Measurements from ENCODE around the gene MTREX.

Gene MTREX

DNA sequence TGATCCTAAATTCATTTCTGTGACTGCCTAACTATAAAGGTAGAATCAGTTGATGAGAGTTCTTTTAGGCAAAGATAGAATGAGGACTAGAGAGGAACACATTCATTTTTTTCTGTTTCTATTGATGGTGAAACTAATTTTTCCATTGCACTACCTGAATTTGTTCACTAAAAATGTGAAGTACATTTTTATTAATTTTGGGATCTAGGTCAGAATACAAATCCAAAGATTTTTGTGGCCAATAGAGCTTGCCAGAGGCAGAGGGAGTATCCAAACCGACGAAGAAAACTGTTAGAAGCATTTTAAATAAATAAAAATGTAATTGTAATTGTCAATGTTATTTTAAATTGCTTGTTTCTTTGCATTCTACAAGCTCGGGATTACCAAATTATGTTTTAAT is 78.1 kb downstream of the MTREX start:
- no peak for DNase-seq

DNA sequence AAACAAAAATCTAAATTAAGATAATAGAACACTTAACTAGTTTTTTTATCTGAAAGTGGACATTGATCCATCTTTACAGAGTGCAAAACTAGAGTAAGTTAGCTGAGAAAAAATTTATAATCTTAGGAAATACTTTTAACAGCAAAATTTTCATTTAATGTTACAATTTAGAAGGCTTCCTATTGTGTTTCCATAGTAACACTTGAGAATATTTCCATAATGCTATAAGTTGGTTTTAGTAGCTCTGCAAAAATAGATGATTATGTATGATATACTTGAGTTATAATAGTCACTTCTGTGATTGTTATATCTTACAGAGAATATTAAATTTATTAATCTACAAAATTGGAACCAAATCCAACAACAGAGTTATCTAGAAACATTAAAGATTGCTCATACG is 78.6 kb downstream of the MTREX start:
- DNase-seq = no peak

DNA sequence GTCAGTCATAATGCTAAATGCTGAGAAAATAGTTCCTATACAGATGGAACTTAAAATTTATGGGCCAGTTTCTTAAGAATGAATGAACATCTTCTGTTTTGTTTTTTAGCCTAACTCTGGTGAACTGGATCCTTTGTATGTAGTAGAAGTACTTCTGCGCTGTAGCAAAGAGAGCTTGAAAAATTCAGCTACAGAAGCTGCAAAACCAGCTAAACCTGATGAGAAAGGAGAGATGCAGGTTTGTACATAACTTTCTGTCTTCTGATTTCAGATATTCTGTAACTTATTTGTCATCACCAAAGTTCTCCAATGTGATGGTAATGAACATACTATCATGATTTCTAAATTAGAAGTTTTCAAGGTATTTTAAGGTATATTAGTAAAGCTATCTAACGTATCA is 80.1 kb downstream of the MTREX start:
- DNase-seq = no peak

DNA sequence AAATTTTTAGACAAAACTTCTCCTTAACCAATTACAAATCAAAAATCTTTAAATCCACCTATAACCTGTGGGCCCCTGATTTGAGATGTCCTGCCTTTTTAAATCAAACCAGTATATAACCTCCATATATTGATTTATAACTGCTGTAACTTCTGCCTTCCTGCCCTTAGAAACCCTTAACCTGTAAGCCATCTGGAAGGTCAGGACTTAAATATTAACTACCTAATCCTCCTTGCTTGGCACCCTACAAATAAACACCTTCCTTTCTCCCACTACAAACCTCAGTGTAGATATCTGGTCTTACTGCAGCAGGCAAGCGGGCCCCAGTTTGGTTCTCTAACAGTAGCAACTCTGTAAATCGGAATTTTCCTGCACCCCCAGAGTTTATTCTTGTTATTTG is 83.9 kb downstream of the MTREX start:
- DNase-seq = no peak

DNA sequence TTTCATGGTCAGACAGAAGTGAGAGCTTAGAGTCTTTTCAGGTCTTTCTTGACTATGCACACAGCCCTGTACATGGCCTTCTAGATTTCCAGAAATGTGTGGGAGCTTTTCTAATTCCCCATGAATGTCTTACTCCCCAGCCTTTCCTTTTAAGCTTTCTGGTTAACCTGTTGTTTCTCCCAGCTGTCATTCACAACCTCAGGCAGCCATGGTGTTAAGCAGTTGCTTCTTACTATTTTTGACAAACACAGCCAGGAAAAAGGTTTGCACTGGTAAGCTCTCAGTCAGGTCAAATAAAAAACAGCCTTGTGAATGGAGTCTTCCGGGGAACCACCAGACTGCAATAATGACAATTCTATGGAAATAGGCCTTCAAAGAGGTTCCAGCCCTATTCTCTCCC is 84.9 kb downstream of the MTREX start:
- no peak for DNase-seq

DNA sequence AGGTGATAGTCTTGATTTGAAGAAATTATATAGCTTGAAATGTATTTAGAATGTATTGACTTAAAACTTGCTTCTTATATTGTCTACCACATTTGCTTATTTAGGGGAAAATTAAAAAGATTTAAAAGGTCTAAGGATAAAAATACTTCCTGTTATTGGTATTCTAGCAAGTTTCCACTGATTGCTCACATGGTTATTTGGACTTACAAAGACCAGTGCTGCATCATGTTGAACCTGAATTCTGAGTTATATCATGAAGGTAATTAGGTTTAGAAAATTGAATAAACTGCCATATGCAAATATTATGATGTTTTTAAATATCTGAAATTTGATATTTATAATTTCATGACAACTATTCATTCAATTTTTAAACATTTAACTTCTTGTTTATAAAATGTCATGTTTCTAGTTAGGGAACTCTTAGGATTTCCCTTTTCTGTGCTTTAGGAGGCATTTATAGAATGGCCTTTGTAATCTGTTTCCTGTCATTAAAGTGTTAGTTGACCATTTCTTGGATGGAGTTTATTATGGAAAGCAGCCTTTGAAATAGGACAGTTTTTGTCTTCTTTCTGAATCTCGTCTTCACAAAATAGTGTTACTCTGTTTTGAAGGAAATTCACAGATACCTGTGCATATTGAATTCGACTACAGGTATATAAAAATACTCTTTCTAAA is 85.8 kb downstream of the MTREX start:
- no peak for DNase-seq

DNA sequence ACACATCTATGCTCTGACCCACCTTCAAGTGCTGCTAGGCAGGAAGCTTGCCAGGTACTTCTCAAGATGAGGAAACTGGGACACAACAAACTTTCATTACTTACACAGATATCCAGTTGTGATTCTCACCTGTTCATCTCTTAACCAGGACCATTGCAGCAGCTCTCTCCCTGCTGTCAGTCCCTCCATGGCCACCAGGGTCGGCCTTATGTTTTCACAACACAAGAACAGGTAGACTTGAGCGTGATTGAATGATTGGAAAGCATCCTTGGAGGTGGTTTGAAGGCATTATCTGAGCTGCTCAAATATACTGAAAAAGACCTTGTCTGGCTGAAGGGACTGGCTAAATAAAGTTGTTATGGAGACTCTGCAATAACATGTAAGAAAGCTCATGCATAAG is 94.4 kb downstream of the MTREX start:
- no peak for DNase-seq

DNA sequence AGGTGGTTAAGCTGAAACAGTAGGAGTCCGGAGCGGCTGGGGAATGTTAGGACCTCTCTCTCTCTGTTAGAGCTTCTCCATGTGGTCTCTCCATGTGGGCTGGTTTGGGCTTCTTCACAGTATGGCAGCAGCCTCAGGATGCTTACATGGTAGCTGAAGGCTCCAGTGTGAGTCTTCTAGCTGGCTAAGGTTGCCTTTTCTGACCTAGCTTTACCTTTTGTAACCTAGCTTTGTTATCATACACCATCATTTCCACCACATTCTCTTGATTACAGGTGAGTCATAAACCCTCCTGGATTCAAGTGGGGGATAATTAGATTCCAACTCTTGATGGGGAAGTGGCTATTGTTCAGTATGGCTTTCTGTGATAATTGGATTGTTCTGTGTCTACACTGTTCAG is 98.5 kb downstream of the MTREX start:
- DNase-seq = no peak

DNA sequence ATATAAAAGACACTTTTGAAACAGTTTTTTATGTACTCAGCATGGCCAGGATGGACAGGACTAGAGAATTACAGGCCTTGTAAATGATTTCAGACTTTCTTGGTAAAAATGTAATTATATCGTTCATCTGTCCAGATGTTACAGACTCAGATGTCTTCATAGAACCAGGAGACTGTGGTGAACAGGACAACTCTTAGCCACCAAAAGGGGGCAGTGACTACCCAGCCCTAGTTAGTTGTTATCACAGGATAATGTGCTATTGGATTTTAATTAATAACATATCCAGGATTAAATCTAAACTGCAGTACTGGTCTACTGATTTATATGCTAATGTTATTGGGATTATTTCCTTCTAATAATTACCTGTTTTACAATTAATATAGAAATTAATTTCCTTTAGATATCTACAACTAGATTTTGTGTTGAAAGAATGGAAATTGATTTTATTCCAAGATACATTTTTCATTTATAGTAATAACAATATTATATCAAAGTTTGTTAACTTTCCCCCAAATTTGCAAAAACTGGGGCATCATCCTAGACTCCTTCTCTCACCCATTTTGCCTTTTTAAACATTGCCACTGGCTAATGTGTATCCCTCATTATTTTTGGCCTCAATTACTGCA is 99.4 kb downstream of the MTREX start:
- no peak for DNase-seq

DNA sequence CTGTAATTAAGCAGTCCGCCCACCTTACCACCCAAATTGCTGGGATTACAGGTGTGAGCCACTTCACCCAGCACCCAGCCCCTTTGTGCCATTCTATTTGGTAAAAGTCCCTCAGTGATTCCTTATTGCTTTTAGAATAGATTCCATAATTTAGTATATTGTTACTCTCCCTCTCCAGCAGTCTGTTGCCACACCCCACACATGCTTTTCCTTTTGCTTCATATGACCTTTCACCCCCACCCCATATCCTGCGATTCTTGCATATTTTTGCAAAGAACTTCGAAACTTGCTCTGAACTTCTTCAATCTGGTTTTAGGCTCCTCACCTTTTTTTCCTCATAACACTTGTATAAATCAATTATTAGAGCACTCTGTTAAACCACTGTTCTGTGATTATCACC is 100.2 kb downstream of the MTREX start:
- DNase-seq = no peak

DNA sequence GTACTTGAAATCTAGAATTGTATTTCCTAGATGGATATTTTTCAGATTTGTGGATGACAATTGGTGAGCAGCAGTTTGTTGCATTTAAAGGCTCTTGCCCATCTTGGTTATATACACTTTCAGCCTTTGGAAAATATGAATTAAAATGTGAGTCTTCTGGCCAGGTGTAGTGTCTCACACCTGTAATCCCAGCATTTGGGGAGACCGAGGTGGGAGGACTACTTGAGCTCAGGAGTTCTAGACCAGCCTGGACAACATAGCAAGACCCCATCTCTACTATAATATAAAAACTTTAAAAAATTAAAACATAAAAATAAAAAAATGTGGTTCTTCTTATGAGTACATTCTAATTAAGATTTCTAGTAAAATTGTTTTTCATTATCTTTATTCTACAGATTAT is 102.0 kb downstream of the MTREX start:
- no peak for DNase-seq

DNA sequence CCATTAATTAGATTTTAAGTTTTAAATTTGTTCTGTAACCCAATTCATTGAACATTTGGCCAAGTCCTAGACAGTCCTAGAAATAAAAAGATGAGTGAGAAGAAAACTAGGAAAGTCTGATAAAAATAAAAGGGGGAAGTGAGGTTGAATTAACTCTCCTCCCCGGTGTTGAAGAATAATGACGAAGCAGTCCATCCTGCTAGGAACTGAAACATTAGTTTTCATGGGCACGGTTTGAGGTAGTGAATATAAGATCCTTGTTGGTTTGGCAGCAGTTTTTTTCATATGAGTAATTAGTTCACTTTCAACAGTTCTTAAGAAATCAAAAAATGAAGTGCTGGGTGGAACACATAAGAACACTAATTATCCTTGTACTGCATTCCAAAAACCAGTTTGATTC is 103.1 kb downstream of the MTREX start:
- DNase-seq = no peak

DNA sequence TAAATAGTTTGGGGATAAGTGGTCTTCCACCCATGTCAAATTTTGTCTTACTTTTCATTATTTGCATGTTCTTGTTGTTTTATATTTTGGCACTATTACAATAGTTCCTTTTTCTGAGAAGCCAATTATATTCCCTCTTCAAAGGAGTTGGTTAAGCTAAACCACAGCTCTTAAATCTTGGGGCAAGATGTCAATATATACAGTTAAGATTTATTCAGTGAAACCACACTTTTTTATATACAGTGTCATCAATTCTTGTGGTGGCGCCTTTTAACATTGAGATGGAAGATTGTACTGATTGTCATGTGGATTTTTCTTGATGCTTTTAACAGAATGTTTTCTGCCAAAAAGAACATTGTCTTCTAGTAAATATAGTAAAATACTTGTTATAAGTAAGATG is 104.1 kb downstream of the MTREX start:
- no peak for DNase-seq

DNA sequence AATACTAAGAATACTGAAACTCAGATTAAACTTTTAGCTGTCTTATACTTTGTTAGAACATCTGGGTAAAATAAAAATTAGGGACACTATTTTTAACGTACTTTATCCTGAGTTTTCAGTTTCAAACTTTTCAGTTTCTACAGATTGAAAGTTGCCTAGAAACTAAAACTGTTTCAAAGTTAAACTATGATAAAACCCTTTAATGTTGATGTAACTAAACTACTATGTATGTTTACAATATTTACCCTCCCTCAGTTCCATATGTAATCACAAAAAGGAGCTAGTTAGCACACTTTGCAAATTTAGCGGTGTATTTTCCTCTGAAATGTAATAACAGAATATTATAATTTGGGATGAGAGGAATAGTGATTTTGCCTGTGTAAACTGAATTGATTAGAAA is 105.9 kb downstream of the MTREX start:
- no peak for DNase-seq

DNA sequence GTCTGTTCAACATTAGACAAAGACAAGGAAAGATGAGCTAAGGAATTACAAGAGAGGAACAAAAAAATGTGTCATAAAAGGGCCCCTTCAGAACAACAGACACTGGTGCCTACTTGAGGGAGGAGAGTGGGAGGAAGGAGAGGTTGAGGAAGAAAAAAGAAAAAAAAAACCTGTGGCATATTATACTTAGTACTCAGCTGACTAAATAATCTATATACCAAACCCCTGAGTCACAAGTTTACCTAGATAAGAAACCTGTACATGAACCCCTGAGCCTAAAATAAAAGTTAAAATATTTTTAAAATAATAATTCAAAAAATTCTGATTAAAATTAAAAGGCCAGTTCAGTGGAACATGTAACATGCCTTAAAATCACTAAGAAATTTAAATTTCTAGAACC is 107.3 kb downstream of the MTREX start:
- DNase-seq = no peak

DNA sequence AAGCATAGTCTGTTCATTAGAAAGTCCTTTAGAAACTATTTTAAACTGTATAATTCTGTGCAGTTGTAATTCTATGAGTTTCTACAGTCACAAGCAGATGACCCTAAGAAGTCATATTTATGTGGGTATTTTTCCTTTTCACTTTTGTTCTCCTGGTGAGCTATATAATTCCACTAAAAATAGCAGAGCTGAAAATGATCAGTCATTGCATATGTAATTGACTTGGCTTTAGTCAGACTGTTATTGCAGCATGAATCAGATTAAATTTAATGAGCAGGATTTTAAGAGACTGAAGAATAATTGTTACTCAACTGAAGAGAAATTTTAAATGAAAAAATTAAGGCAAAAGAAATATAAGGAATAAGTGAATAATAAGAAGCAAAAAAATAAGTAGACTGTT is 108.5 kb downstream of the MTREX start:
- no peak for DNase-seq

DNA sequence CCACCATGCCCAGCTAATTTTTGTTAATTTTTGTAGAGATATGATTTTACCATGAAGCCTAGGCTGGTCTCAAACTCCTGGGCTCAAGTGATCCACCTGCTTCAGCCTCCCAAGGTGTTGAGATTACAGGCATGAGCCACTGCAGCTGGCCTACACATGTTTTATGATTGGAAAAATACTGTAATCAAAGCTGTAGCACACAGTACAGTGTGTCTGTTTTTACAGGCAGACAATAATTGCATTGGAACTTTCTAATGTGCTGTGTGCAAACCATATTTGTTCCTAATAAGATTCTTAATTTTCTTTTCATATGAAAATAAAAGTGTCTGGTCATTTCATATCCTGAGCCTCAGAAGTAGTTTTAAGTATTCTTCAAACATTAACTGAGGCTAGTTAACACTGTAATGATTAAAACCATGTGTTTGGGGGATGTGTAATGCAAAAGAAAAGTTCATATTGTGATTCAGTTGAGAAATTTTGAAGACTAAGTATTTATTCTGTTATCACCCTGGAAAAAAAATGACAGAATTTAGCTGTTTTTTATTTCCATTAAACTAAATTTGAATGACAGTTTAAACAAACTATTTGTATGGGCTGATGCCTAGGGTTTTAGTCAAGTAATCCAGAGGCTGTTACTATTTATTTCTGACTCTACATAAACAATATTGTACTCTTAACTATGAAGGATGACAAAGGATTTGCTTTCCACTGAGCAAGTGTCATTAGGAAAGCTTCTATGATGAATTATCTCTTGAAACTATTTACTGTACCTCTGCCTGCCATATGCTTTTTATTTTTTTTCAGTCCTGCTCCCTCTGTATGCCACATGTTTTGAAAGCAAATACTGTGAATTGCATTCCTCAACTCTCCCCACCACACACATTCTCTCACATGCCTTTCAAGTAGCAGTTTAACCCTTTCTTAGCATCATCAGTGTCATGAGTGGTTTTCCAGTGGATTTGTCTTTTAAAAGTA is 111.5 kb downstream of the MTREX start:
- no peak for DNase-seq

DNA sequence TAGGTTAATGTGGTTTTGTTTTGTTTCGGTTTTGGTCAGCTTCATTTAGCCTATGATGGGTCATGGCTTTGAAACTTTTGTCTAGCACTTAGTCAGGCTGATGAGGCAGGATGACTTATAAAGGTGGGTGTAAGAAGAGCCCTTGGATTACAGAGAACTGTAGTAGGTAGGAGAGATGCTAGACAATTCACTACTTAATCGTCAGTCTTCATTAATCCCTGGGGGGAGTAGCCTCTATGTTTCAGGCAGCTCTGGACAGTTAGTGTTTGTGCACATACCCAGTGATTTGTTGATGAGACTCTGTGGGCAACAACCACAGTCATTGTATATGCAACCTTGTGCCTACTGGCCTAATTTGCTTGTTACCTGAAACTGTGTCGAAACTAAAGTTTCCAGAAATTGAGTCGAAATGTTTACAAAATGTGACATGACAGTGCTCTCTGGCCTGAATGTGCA is 113.3 kb downstream of the MTREX start:
- DNase-seq = no peak

DNA sequence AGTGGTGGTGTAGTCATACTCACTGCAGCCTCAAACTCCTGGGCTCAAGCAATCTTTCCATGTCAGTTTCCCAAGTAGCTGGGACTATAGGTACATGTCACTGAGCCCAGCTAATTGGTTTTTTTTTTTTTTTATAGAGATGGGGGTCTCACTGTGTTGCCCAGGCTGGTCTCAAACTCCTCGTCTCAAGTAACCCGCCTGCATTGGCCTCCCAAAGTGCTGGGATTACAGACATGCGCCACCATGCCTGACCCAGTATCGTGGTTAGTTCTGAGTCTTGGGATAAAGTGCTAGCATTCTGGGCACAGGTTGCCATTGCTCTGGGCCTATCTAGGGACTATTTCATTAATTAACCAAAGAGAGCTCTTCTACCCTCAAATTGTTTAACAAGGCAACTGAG is 118.7 kb downstream of the MTREX start:
- DNase-seq = no peak

DNA sequence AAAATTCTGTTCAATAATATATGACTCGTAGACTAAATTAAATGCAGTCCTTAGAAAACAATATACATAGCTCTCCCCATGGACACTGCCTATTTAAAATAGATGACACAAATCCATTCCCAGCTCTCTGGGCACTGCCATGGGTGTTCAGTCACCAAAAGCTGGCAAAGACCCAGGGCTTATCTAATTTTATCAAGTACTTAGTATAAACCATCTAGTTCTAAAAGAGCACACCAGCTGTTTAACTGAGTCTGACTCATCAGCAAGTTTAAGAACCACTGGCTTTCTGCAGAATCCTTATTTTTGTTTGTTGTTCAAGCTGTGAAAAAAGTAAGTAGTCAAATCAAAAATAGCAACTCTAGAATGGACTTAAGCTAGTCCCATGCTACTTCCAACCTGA is 119.4 kb downstream of the MTREX start:
- DNase-seq = no peak

DNA sequence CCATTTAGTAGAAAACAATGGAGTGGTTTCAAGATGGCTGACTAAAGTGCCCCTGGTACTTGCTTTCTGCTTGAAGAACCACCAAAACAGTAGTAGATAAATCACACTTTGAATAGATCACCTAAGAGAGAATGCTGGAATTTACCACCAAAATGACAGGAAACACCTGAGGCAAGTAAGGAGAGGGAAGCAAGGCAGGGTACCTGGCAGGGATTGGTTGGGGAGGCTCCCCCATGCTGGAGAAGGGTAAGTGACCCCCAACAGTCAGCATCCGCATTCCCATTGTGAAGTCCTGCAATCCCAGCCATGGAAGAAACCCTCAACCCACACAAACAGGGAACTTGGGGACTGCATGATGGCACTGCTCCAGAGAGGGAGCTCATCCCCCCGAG is 121.4 kb downstream of the MTREX start:
- no peak for DNase-seq

DNA sequence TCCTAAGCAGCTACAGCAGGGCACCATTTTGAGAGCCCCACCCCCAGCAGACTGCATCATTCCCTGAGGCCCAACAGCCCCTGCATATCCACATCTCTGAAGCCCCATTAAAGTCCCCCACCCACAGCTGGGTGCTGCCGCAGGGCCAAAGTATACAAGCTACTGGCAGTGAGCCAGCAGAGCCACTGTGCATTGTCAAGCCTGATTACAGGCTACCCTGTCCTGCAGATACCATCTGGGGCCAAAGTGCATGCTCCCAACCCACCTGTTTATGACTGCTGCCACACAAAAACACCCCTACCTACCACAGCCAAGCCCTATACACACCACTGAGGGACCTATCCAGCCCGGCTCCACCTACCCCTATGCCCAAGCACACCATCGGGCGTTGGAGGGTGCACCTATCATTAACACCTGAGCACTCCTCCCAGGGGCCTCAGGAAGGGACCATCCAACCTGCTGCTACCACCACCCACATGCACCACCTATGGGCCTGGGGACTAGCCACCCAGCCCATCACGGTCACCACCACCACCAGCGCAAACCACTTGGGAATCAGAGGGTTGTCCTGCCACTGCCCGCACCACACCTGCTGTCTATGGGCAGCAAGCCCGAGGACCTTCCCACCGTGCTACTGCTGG is 121.9 kb downstream of the MTREX start:
- DNase-seq = no peak

DNA sequence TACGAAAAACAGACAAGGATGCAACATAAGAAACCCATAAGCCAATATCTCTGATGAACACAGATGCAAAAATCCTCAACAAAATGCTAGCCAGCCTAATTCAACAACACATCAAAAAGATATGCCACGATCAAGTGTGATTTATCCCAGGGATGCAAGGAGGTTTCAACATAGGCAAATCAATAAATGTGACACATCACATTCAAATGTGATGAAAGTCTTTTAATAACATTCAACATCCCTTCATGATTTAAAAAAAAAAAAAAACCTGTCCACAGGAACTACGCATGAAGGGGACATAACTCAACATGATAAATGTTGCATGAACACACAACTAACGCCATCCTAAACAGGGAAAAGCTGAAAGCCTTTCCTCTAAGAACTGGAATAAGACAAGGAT is 124.8 kb downstream of the MTREX start:
- no peak for DNase-seq
